Measurements from ENCODE around the gene ARL6IP4. TPM values are rescaled to one million over a fixed set of nuclear protein-coding genes. Genes with fewer than 3 reads are reported as not detected.
A peak's percentile ranks its signal among the peaks of the same experiment; 100 is the strongest.

The ARL6IP4 gene
- total RNA-seq, 6 donors from 2014 or later = 163 to 248 (median 187) TPM

DNA sequence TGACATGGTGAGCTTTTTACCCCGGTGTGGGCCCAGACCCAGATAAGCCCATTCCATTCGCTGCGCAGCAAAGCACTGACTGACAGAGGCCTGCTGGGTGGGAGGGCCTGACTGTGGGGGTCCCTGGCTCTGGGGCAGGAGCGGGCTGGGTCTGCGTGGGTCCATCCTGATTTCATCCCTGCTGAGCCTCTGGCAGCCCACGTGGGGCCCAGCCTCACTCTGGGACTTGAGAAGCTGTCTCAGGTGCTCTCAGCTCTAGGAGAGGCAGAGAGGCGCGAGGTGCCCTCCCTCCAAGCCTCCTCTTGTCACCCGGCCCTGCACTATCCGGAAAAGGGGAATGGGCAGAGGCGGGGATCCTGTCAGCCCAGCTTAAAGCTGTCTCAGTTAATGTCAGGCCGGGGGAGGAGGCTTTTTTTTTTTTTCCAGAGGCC is 15.1 kb upstream of the ARL6IP4 start:
- H3K9me3 ChIP-seq = no peaks in the 10 kb centered on the region
- ATAC-seq (ENCODE audit: low FRiP score in 2 of 2) (no peak), DNase-seq (no peak)
- peaks cover 15 to 46% (median 27%) of the 10 kb centered on the region in 4 donors for H3K4me1 ChIP-seq
- H3K4me3 ChIP-seq = peak overlapping the region in 3 of 4 donors; percentile 53 to 70 (median 59)
- no peaks in the 10 kb centered on the region for H3K27me3 ChIP-seq
- 55 to 65% methylated on average over 5 to 11 of the region's 12 CpGs for WGBS, 2 donors
- no peak overlapping the region for H3K27ac ChIP-seq
- no peaks in the 10 kb centered on the region for H3K36me3 ChIP-seq
- no peak for TF ChIP-seq EP300 (IDR thresholded peaks at IDR 0.05)
- no peak for TF ChIP-seq POLR2AphosphoS5 (IDR thresholded peaks at IDR 0.05)
- no peak for TF ChIP-seq POLR2A (IDR thresholded peaks at IDR 0.05)
- TF ChIP-seq, protein P1, sequence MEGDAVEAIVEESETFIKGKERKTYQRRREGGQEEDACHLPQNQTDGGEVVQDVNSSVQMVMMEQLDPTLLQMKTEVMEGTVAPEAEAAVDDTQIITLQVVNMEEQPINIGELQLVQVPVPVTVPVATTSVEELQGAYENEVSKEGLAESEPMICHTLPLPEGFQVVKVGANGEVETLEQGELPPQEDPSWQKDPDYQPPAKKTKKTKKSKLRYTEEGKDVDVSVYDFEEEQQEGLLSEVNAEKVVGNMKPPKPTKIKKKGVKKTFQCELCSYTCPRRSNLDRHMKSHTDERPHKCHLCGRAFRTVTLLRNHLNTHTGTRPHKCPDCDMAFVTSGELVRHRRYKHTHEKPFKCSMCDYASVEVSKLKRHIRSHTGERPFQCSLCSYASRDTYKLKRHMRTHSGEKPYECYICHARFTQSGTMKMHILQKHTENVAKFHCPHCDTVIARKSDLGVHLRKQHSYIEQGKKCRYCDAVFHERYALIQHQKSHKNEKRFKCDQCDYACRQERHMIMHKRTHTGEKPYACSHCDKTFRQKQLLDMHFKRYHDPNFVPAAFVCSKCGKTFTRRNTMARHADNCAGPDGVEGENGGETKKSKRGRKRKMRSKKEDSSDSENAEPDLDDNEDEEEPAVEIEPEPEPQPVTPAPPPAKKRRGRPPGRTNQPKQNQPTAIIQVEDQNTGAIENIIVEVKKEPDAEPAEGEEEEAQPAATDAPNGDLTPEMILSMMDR (IDR thresholded peaks at IDR 0.05) = no peak

DNA sequence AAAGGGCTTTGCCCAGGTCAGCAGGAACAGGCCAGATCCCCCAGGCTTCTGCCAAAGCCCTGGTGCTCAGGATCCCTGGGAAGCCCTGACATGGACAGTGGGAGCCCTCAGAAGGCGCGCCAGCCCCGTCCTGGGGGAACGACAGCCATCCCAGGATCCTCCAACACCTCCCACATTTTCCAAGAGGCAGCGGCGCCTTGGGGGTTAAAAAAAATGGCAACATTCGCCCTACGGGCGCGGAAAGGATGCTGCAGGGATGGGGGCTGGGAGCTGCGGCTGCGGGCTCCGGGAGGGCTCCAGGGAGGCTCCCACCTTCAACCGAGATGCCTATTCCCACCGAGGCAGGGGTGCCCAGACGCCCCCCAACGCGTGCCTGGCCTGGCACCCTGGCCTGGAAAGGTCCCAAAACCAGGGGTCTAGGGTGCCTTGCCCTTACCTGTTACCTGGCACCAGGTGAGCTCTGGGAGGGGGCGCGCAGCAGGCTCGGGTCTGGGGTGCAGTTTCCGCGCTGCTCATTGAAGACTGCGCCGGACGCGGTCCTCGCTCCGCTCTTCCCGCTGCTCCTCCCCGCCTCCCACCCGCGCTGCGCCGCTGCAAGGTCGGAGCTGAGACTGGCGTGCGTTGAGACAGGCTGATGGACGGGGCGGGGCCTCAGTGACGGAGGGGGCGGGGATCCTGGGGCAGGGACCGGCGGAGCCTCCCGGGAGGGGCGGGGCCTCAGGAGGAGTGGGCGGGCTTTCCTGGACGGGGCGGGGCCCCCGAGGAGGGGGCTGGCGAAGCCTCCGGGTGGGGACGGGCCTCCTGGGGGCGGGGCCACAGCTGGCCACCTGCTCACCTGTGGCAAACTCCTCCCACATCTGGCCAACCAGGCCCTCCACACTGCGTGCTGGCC is 14.4 kb upstream of the ARL6IP4 start, which contains the start of gene ABCB9:
ABCB9 (minus strand) TSS at position 613 of the 892 bp plus-strand sequence. CDS start 6,228 bp downstream, outside the sequence.
- no peaks in the 10 kb centered on the region for H3K27me3 ChIP-seq
- H3K9me3 ChIP-seq = no peaks in the 10 kb centered on the region
- H3K4me3 ChIP-seq = peak within 1 kb of the TSS; percentile 53 to 70 (median 56)
- H3K4me1 ChIP-seq = peaks cover 15 to 46% (median 27%) of the 10 kb centered on the region in 4 donors
- H3K36me3 ChIP-seq = no peaks in the 10 kb centered on the region
- WGBS, 2 donors = 2 to 8% methylated on average over 11 to 24 of the region's 55 CpGs
- ATAC-seq (ENCODE audit: low FRiP score in 2 of 2) (peak; percentile 96 to 97), DNase-seq (peak; percentile 95 to 98)
- peak within 1 kb of the TSS in 2 of 4 donors; percentile 65 to 69 for H3K27ac ChIP-seq
- TF ChIP-seq POLR2A (IDR thresholded peaks at IDR 0.05) (peak in 1 of 4 donors; percentile 53), POLR2AphosphoS5 (IDR thresholded peaks at IDR 0.05) (peak in 1 of 2 donors; percentile 79), EP300 (IDR thresholded peaks at IDR 0.05) (no peak)
- TF ChIP-seq, protein P1 (IDR thresholded peaks at IDR 0.05) = peak in 1 of 6 experiments; percentile 6

DNA sequence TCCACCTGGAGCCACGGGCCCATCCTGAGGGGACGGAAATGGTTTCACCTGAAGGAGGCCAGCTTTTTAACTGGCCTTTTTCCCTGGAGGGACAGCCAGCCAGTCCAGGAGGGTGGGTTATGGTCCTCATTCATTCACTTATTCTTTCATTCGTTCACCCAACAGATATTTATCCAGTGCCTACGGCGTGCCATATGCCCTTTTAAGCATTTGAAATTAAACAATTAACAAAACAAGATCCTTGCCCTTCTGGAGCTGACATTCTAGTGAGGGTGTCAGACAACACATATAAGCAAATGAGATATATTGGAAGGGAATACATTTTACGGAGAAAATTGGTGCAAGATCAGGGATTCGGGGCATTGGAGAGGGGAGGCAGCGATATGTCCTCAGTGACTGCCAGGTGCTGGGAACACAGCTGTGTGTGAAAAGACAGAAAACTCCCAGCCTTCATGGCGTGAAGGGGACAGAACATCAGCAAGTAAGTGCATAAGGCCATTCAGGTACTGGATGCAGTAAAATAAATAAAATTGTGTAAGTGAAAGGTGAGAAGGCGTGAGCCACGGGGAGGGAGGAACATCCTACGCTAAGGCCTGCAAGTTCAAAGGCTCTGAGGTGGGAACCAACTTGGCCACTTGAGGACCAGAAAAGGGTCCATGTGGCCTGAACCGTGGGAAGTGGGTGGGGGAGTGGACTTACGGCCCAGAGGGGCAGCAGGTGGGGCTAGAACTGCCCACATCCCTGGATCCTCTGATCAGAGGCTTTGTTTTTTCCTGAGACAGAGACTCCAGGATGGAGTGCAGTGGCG is 13.5 kb upstream of the ARL6IP4 start:
- TF ChIP-seq POLR2A (IDR thresholded peaks at IDR 0.05) (no peak), POLR2AphosphoS5 (IDR thresholded peaks at IDR 0.05) (no peak)
- TF ChIP-seq, protein P1 (IDR thresholded peaks at IDR 0.05) = no peak
- H3K9me3 ChIP-seq = no peaks in the 10 kb centered on the region
- no peaks in the 10 kb centered on the region for H3K27me3 ChIP-seq
- ATAC-seq (ENCODE audit: low FRiP score in 2 of 2) = no peak
- peaks cover 15 to 40% (median 23%) of the 10 kb centered on the region in 4 donors for H3K4me1 ChIP-seq
- no peak for DNase-seq
- WGBS, 2 donors = 55 to 70% methylated on average over 15 of the region's 15 CpGs
- peak overlapping the region in 3 of 4 donors; percentile 53 to 70 (median 59) for H3K4me3 ChIP-seq
- H3K36me3 ChIP-seq = no peaks in the 10 kb centered on the region
- H3K27ac ChIP-seq = peak overlapping the region in 2 of 4 donors; percentile 57 to 61

DNA sequence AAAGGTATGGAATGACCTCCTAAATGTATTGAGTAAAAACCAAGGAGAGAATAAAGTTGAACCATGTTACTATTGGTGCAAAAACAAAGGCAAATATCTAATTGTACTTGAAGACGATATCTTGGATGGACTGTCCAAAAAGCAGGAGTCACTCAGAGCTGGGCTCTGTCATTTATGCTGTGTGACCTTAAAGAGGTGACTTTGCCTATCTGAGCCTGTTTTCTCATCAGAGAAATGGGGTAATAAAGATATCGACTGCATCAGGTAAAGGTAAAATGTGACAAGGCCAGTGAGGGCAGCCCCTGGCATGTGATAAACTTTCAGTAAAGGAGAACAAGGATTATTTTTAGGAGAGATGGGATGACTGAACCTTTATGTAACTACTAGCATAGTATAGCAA is 12.4 kb upstream of the ARL6IP4 start:
- DNase-seq (no peak), ATAC-seq (ENCODE audit: low FRiP score in 2 of 2) (no peak)
- TF ChIP-seq, protein P1 (IDR thresholded peaks at IDR 0.05) = no peak
- TF ChIP-seq EP300 (IDR thresholded peaks at IDR 0.05) = no peak
- WGBS, 2 donors = 79 to 87% methylated on average over 2 of the region's 2 CpGs
- peaks cover 15 to 32% (median 20%) of the 10 kb centered on the region in 4 donors for H3K4me1 ChIP-seq
- no peak overlapping the region for H3K4me3 ChIP-seq
- no peaks in the 10 kb centered on the region for H3K36me3 ChIP-seq
- no peaks in the 10 kb centered on the region for H3K27me3 ChIP-seq
- no peak overlapping the region for H3K27ac ChIP-seq
- H3K9me3 ChIP-seq = no peaks in the 10 kb centered on the region
